Prostate gland (tissue), 2 donors: ENCODE results near the gene FAM168A.

Experiments
- CTCF ChIP-seq, 4 experiments: fragments of 200-600 bp in 2 of 4; fragments of 450-650 bp in 2 of 4; sonication (generic) in 2 of 4; IDR thresholded peaks; 1 replicate in 3 of 4; 2 replicates in 1 of 4; pipeline ENCODE4 v1.5.1; 2016 to 2019; ENCODE audit warnings: antibody characterized with exemption in 4 of 4, mild to moderate bottlenecking in 2 of 4, moderate library complexity in 2 of 4
- POLR2A ChIP-seq: fragments of 450-650 bp; IDR thresholded peaks from one replicate; pipeline ENCODE4 v1.6.1; 2016; ENCODE audit warnings: antibody characterized with exemption, mild to moderate bottlenecking

- TF ChIP-seq POLR2A (no peak), CTCF (IDR thresholded peaks at IDR 0.05) (no peak)
Measured at GRCh38 chr11:73496134-73496533, 101.8 kb downstream of the FAM168A start.
